Right lobe of liver (tissue), 6 donors: ENCODE results near the gene ZFAND3. TPM values are rescaled to one million over a fixed set of nuclear protein-coding genes. Genes with fewer than 3 reads are reported as not detected.
A peak's percentile ranks its signal among the peaks of the same experiment; 100 is the strongest.

Experiments
- ATAC-seq, 4 donors: fragments of 200-7000 bp; cut with Tn5 transposase; one replicate each; pipeline ENCODE4 v1.9.1; 2020; ENCODE audit warnings: mild to moderate bottlenecking in 4 of 4, moderate library complexity in 4 of 4
- DNase-seq, 3 donors: peaks; one replicate each; pipeline ENCODE4 v3.0.0-alpha.2; 2020
- H3K27ac ChIP-seq, 3 donors: fragments of 200-600 bp; one replicate each; pipeline ENCODE4 v1.8.0; 2022
- H3K27me3 ChIP-seq, 2 donors: fragments of 200-600 bp; one replicate each; pipeline ENCODE4 v1.8.0; 2022
- H3K36me3 ChIP-seq, 4 donors: fragments of 200-600 bp; sonication (generic) in 1 of 4; one replicate each; pipeline versions ENCODE4 v1.5.1 to v1.8.0; 2017 to 2022; ENCODE audit warnings: control low read depth in 1 of 4
- H3K4me1 ChIP-seq, 4 donors: fragments of 200-600 bp; sonication (generic) in 1 of 4; one replicate each; pipeline versions ENCODE4 v1.5.1 to v1.8.0; 2017 to 2022; ENCODE audit warnings: control low read depth in 1 of 4
- H3K4me3 ChIP-seq, 3 donors: fragments of 200-600 bp; one replicate each; pipeline ENCODE4 v1.8.0; 2022
- H3K9me3 ChIP-seq, 4 donors: fragments of 200-600 bp; sonication (generic) in 1 of 4; one replicate each; pipeline versions ENCODE4 v1.5.1 to v1.8.0; 2017 to 2022; ENCODE audit warnings: control low read depth in 1 of 4
- POLR2A ChIP-seq: fragments of 450-650 bp; IDR thresholded peaks from one replicate; pipeline ENCODE4 v1.6.1; 2017; ENCODE audit warnings: antibody characterized with exemption, mild to moderate bottlenecking
- WGBS: methylation state at CpG from one replicate; pipeline ENCODE4 v1.1.6; 2018; ENCODE audit warnings: low coverage, low lambda C conversion rate; ENCODE audit not compliant: insufficient coverage; ENCODE audit errors: missing lambda C conversion rate; 5-methylcytosine and 5-hydroxymethylcytosine counted together
- intact Hi-C, 2 donors: fragments of 100-400 bp; cut with DNase I; formaldehyde crosslinking; loops; one replicate each; pipeline versions ENCODE4 v1.11.2 to v1.14.1; 2022
- total RNA-seq, 6 experiments: library from RNA; depleted of rRNA in 2 of 6; stranded (reverse); fragments of >200 nt in 2 of 6; fragmentation: NEBNext Ultra II Directional in 3 of 6; extraction: Animal tissue kit (Norgen Biotek cat#: 25700) in 3 of 6; gene quantifications; one replicate each; pipeline versions ENCODE4 v1.1.0 to v1.2.4, GENCODE V29; 2016 to 2023
- TF ChIP-seq, protein P1 (sequence below), 4 donors: fragments of 200-600 bp in 3 of 4; fragments of 450-650 bp in 1 of 4; IDR thresholded peaks; one replicate each; pipeline versions ENCODE4 v1.5.1 to v1.8.0; 2016 to 2022; ENCODE audit warnings: antibody characterized with exemption in 4 of 4, mild to moderate bottlenecking in 2 of 4
- donor health status: DM: no; HTN: yes; CAD: no.
- donor health status: DM: no; HTN: no; CAD: no.
- donor health status: DM: no; HTN: no; CAD: no.
- donor health status: DM: no; HTN: yes; CAD: no.
- donor health status: DM: no; HTN: yes; CAD: no.

The ZFAND3 gene
- total RNA-seq, 6 experiments from 2014 or later: 43.1 to 66.5 (median 53.2) TPM

GRCh38 chr6:38193051-38193450 is 373.5 kb downstream of the ZFAND3 start:
- DNase-seq (peak in 1 of 3 donors; percentile 23), ATAC-seq (no peak)
- no peak overlapping the region for H3K27ac ChIP-seq
- H3K9me3 ChIP-seq: no peaks in the 10 kb centered on the region
- WGBS: 97% methylated on average over 5 of the region's 7 CpGs
- intact Hi-C loops: no loop called here
- no peaks in the 10 kb centered on the region for H3K4me1 ChIP-seq
- no peaks in the 10 kb centered on the region for H3K27me3 ChIP-seq
- no peak overlapping the region for H3K4me3 ChIP-seq
- H3K36me3 ChIP-seq: no peaks in the 10 kb centered on the region
- no peak for TF ChIP-seq POLR2A
- TF ChIP-seq, protein P1, sequence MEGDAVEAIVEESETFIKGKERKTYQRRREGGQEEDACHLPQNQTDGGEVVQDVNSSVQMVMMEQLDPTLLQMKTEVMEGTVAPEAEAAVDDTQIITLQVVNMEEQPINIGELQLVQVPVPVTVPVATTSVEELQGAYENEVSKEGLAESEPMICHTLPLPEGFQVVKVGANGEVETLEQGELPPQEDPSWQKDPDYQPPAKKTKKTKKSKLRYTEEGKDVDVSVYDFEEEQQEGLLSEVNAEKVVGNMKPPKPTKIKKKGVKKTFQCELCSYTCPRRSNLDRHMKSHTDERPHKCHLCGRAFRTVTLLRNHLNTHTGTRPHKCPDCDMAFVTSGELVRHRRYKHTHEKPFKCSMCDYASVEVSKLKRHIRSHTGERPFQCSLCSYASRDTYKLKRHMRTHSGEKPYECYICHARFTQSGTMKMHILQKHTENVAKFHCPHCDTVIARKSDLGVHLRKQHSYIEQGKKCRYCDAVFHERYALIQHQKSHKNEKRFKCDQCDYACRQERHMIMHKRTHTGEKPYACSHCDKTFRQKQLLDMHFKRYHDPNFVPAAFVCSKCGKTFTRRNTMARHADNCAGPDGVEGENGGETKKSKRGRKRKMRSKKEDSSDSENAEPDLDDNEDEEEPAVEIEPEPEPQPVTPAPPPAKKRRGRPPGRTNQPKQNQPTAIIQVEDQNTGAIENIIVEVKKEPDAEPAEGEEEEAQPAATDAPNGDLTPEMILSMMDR (IDR thresholded peaks at IDR 0.05): no peak

DNA sequence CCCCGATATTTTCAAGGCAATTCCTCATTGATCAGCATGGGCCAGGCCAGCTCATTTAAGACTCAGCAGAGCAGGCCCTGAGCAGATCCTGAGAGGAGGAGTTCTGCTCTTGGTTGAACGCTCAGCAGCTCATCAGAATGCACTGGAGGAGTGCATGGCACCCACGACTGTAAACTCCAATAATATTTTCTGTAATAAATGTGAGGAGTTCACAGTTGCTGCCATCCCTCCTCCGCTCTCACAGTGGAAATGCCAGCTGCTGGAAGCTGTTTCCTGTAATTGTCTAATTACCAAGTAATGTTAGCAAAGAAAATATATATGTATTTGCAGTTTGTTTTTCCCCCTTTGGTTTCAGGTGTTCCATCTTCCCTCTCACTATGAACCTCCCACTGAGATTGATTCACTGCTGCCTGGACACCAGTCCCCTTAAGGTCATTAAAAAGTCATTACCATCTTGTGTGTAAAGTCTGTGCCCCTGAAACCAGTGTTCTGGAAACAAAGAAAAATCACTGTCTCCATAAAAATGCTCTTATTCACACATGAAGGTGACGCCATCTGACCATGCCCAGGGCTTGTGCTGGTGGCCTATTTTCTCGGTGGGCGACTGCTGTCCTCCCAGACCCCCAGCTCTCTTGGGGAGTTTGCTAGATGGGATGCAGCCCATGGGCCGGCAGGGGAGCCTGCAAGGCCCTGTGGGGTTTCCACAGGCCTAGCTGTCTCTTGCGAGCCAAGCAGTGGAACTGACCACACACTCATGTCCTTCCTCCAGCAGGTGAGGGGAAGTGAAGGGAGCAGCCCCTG is 374.2 kb downstream of the ZFAND3 start:
- Histone ChIP-seq H3K27me3 (no peaks in the 10 kb centered on the region), H3K4me3 (no peak overlapping the region), H3K27ac (no peak overlapping the region), H3K36me3 (no peaks in the 10 kb centered on the region), H3K4me1 (no peaks in the 10 kb centered on the region), H3K9me3 (no peaks in the 10 kb centered on the region)
- no peak for ATAC-seq
- WGBS: 79% methylated on average over 5 of the region's 9 CpGs
- TF ChIP-seq POLR2A: no peak
- TF ChIP-seq, protein P1 (IDR thresholded peaks at IDR 0.05): no peak
- peak in 1 of 3 donors; percentile 11 for DNase-seq
- intact Hi-C loops: no loop called here

DNA sequence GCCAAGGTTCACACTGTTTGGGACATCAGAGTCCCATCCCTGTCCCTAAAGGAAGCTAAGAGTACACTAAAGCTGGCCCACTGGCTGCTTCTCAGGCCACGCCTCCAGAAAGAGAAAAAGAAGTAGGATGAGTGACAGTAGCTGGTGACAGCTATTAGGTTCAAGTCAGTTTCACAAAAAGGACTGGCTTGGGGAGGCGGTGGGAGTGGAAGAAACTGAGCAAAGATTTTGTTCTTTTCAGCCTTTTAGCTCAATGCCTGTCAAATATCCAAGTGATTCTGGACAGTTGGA is 374.7 kb downstream of the ZFAND3 start:
- no peak overlapping the region for H3K4me3 ChIP-seq
- no peak for ATAC-seq
- no peak overlapping the region for H3K27ac ChIP-seq
- H3K9me3 ChIP-seq: no peaks in the 10 kb centered on the region
- intact Hi-C loops: no loop called here
- no CpG with 5 or more reads among the region's 2 CpGs for WGBS
- DNase-seq: no peak
- no peaks in the 10 kb centered on the region for H3K4me1 ChIP-seq
- H3K27me3 ChIP-seq: no peaks in the 10 kb centered on the region
- H3K36me3 ChIP-seq: no peaks in the 10 kb centered on the region
- TF ChIP-seq, protein P1 (IDR thresholded peaks at IDR 0.05): no peak
- no peak for TF ChIP-seq POLR2A

DNA sequence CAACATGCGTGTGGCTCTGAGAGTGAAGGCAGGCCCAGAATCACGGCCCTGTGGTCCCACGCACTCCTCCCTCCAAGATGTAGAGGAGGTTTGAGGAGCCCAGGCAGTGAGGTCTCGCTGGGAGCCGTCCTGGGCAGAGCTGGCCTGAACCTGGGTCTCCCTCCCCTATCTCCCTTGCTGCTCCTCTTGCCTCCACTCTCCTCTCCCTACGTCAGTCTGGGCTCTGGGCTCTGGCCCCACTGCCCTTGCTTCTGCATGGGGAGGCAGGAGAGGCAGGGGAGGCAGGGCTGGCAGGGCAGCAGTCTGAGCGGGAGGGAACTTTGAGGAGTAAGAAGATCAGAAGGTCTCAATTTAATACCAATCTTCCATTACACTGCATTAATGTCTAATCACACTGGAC is 375.1 kb downstream of the ZFAND3 start:
- peak in 1 of 3 donors; percentile 25 for DNase-seq
- Histone ChIP-seq H3K4me3 (no peak overlapping the region), H3K36me3 (no peaks in the 10 kb centered on the region), H3K4me1 (no peaks in the 10 kb centered on the region), H3K27ac (no peak overlapping the region), H3K9me3 (no peaks in the 10 kb centered on the region), H3K27me3 (no peaks in the 10 kb centered on the region)
- TF ChIP-seq, protein P1 (IDR thresholded peaks at IDR 0.05): no peak
- no peak for TF ChIP-seq POLR2A
- 93% methylated on average over 3 of the region's 7 CpGs for WGBS
- intact Hi-C loops: no loop called here
- ATAC-seq: peak in 1 of 4 donors; percentile 24
